Epithelial cell of prostate (primary cell): ENCODE data around the gene ADAMTSL2.

Source experiments
- DNase-seq: peaks from one replicate; pipeline ENCODE4 v3.0.0-alpha.2; 2011; ENCODE audit warnings: low read depth, low spot score
- H3K27ac ChIP-seq: fragments of 450-650 bp; 2 replicates; pipeline ENCODE4 v1.5.1; 2017; ENCODE audit warnings: mild to moderate bottlenecking

The ADAMTSL2 gene

DNA sequence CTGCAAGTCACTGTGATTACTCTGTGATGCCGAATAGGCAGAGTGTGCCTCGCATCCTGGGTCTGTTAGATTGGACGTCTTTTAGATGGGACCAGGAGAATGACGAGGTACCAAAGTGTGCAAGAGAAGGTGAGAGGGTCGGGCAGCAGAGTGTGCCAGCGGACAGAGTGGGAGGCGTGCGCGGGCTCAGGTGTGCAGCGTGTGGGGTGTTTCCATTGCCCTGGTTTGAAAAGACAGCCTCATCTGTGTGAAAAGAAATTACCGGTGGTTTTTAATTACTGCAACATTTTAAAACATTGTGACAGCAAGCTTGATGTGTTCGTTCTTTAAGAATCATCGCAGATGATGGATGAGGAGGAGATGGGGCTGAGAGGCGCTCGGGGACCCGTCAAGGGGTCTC lies 78.9 kb downstream of the ADAMTSL2 start:
- no peak overlapping the region for H3K27ac ChIP-seq
- no peak for DNase-seq

DNA sequence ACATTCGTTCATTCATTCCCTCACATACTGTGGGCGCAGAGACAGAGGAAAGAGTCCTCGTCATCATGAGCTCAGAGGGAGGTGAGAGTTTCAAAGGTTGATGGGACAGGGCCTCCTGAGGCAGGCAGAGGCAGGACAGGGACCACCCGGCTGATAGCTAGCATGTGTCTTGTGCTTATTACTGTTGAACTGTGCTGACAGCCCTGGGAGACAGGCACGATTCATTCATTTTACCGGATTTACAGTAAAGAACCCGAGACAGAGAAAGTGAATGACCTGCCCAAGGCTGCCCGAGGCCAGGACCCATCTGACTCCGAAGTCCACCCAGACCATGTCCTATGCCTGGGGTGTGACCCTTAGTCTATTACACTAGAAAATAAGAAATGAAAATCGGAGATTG lies 79.6 kb downstream of the ADAMTSL2 start:
- no peak overlapping the region for H3K27ac ChIP-seq
- DNase-seq: no peak

DNA sequence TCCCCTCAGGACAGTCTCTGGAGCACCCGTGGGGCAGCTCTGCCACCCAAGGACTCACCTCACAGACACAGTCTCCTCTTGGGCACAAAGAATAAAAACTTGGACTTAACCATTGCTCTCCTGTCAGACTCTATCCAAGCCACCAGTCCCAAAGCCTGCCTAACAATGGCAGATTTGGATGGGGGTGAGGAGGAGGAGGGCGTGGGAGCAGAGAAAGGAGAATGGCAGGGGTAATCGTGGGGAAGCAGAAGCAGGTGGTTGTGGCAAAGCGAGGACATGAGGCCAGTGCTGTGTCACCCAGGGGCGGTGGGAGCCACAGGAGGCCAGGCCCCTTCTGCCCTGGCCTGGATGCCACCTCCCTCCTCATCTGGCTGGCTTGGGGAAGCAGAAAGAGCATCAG lies 80.2 kb downstream of the ADAMTSL2 start:
- no peak for DNase-seq
- no peak overlapping the region for H3K27ac ChIP-seq

DNA sequence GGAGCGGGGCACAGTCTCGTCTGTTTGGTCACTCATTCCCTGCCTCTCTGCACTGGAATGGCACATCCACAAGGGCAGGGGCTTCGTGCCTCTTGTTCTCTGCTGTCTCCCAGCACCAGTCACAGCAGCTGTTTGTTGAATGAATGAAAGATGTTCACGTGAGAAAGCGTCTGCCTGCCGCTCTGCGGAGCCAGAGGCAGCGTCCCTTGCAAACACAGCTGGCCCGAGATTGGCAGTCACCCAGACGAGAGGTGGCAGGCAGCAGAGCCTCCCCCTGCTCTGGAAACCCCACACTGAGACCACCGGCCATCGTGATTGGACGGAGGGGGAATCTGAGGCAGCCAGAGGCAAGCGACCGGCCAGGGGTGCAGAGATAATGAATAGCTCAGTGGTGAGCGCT lies 80.7 kb downstream of the ADAMTSL2 start:
- H3K27ac ChIP-seq: no peak overlapping the region
- no peak for DNase-seq

DNA sequence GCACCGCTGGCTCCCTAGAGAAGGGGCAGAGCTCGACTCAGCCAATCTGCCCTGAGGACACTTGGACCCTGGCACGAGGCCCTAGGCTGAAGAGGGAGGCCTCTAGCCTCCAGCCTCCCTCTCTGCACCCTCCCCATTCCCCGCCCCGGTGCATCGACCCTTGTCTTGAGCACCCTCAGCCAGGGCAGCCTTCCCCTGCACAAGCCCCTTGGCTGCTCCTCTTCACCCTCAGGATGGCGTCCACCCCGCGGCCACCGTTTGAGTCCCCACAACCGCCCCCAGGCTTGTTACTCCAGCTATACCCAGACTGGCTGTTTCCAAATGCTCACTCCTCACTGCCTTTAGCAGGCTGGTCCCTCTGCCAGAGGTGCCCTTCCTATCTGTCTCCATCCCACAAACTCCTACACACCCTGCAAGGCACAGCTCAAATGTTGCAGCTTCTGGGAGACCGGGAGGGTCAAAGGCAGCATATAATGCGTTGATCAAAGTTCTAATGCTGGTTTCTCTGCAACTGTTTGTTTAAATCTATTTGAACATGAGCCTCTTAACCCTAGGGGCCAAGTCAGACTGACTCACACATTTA lies 81.2 kb downstream of the ADAMTSL2 start:
- no peak for DNase-seq
- H3K27ac ChIP-seq: no peak overlapping the region

DNA sequence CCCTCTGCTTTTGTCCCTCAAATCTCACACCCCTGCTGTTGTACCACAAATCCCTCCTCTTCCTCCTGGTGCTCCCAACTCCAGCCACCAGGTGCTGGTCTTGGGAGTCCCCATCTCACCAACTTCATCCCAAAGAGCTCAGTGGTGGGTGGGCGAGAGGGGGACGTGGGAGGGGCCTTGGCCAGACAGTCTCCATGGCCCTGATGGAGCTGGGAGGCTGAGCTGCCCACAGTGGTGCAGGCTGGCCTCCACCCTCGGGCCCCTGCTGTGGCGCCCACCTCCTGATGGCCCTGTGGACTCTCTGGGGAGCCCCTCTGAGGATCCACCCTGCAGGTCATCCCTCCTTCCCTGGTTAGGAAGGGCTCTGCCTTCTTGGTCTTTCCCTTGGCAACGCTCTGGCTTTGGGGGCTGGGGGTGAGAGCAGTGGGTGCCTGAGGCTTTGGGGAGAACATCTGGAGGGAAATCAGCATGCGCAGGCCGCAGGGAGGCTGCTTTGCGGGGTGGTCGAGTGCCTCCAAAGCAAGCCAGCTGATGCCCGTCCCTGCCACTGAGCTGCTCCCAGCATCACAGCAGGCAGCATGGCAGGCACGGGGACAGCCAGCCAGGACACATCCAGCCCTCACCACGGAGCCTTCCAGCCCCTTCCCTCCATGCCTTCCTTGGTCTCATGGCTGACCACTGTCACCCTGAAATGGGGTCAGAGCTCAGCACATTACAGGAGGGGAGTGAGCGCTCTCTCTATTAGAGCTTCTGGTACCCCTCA lies 82.3 kb downstream of the ADAMTSL2 start:
- DNase-seq: no peak
- H3K27ac ChIP-seq: no peak overlapping the region

DNA sequence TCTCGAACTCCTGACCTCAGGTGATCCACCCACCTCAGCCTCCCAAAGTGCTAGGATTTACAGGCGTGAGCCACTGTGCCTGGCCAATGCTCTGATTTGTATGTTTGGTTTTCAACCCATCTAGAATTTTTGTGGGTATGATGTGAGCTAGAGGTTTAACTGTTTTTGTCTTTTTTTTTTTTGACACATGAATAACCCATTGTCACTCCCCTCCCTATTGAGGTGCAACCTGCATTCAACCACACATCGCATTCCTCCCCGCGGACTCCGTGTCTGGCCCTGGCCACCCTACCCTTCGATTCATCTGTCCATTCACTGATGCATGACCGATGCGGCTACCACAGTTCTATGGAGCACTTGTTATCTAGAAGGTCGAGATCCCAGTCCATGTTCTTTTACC lies 84.2 kb downstream of the ADAMTSL2 start:
- H3K27ac ChIP-seq: no peak overlapping the region
- no peak for DNase-seq

DNA sequence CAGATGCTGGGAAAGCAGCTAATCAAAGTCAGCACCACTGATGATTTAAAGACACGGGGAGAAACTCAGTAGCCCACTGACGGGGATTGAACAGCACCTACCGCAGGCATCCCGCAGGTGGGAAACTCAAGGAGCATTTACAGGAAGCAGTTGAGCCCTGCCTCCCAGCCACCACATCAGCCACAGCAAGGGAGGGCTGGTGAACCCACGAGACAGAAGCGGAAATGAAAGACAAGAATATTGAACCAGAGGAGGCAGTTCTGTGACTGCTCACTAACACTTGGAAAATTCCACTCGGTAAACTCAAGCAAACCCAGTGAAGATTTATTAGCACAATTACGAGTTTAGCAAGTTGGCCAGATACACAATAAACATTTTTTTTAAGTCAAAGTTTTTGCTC lies 85.3 kb downstream of the ADAMTSL2 start:
- DNase-seq: no peak
- no peak overlapping the region for H3K27ac ChIP-seq

DNA sequence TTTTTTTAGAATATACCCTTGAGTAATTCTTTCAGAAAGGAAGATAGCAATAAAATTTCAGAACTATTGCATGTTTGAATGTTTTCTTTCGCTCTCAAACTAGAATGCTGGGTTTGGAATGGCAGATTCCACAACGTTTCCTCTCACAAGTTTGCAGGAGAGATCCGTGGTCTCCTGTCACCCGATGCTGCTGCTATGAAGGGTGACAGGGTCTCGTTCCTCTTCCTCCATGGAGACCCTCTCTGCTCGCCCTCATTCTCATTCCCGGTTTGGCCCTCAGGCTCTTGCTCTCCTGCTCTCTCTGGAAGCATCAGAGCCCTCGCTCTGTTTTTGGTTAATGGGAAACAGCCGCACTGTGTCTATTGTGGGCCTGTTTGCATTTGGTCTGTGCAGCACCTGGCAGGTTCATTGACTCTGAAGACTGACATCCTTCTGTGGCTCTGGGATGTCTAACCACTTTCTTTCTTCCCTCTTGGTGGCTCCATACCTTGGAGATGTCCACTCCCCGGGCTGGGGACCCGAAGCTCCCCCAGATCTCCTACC lies 87.3 kb downstream of the ADAMTSL2 start:
- DNase-seq: no peak
- H3K27ac ChIP-seq: no peak overlapping the region

DNA sequence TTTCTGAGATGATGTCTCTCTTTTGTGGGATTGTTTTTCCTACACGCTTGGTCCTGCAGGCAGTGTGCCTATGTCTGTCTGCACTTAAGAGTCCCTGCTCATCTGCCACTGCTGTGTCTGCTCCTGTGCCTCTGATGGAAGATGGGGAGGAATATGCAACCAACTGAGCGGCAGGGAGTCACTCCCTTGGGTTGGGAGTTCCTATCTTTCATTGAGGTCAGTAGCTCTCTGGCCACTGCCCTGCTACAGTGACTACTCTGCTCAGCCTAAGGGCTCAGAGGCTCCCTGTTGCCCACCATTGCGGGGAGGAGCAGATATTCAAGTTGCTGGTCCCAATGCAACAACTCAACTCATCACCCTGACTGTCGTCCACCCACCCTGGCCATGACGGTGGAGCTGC lies 88.1 kb downstream of the ADAMTSL2 start:
- no peak overlapping the region for H3K27ac ChIP-seq
- no peak for DNase-seq
